Mesenchymal stem cell (in vitro differentiated cells and primary cell): ENCODE data around the gene RAB10.

Experiments used
- DNase-seq: peaks from one replicate; pipeline ENCODE4 v3.0.0-alpha.2; 2013
- H2AFZ ChIP-seq: one replicate; pipeline ENCODE4 v1.6.1; 2013; ENCODE audit warnings: low read depth, mild to moderate bottlenecking, control low read depth, inconsistent platforms, low read length, moderate library complexity
- H2AK5ac ChIP-seq: 2 replicates; pipeline ENCODE4 v1.6.1; 2013; ENCODE audit warnings: low read length, moderate library complexity, mild to moderate bottlenecking, inconsistent platforms; ENCODE audit not compliant: severe bottlenecking
- H2BK120ac ChIP-seq: one replicate; pipeline ENCODE4 v1.6.1; 2013; ENCODE audit warnings: low read depth, mild to moderate bottlenecking, inconsistent platforms, low read length, moderate library complexity
- H2BK12ac ChIP-seq, 2 experiments: one replicate each; pipeline ENCODE4 v1.6.1; 2013; ENCODE audit warnings: inconsistent platforms in 2 of 2, low read length in 2 of 2, mild to moderate bottlenecking in 2 of 2, moderate library complexity in 2 of 2, control low read depth in 1 of 2
- H2BK15ac ChIP-seq: one replicate; pipeline ENCODE4 v1.6.1; 2013; ENCODE audit warnings: mild to moderate bottlenecking, low read depth, inconsistent platforms; ENCODE audit not compliant: poor library complexity, severe bottlenecking
- H2BK5ac ChIP-seq: 2 replicates; pipeline ENCODE4 v1.6.1; 2013; ENCODE audit warnings: low read depth, mild to moderate bottlenecking, low read length, control low read depth, inconsistent platforms; ENCODE audit not compliant: poor library complexity, severe bottlenecking
- H3K14ac ChIP-seq, 2 experiments: one replicate each; pipeline ENCODE4 v1.6.1; 2013; ENCODE audit warnings: inconsistent platforms in 2 of 2, low read length in 2 of 2, control low read depth in 1 of 2, mild to moderate bottlenecking in 1 of 2, moderate library complexity in 1 of 2
- H3K18ac ChIP-seq, 2 experiments: one replicate each; pipeline ENCODE4 v1.6.1; 2013; ENCODE audit warnings: inconsistent platforms in 2 of 2, low read length in 2 of 2, control low read depth in 1 of 2, low read depth in 1 of 2, mild to moderate bottlenecking in 1 of 2
- H3K23ac ChIP-seq, 2 experiments: one replicate each; pipeline ENCODE4 v1.6.1; 2013; ENCODE audit warnings: inconsistent platforms in 2 of 2, low read length in 2 of 2, mild to moderate bottlenecking in 2 of 2, moderate library complexity in 2 of 2, control low read depth in 1 of 2
- H3K27ac ChIP-seq: 2 replicates; pipeline ENCODE4 v1.5.1; 2013; ENCODE audit warnings: mild to moderate bottlenecking, moderate library complexity, low read length, control low read depth, inconsistent platforms; ENCODE audit not compliant: poor library complexity, severe bottlenecking
- H3K27me3 ChIP-seq, 2 experiments: 2 replicates each; pipeline versions ENCODE4 v1.6.1 to v1.7.0; 2013; ENCODE audit warnings: low read length in 2 of 2, mild to moderate bottlenecking in 2 of 2, moderate library complexity in 2 of 2, control low read depth in 1 of 2, inconsistent platforms in 1 of 2; ENCODE audit not compliant: control insufficient read depth in 1 of 2, insufficient read depth in 1 of 2
- H3K36me3 ChIP-seq, 2 experiments: 2 replicates each; pipeline versions ENCODE4 v1.6.1 to v1.7.0; 2013; ENCODE audit warnings: low read length in 2 of 2, control low read depth in 1 of 2, inconsistent platforms in 1 of 2, low read depth in 1 of 2, mild to moderate bottlenecking in 1 of 2; ENCODE audit not compliant: insufficient read depth in 2 of 2, control insufficient read depth in 1 of 2
- H3K4ac ChIP-seq, 2 experiments: one replicate each; pipeline ENCODE4 v1.6.1; 2013; ENCODE audit warnings: inconsistent platforms in 2 of 2, low read length in 2 of 2, mild to moderate bottlenecking in 2 of 2, moderate library complexity in 2 of 2, control low read depth in 1 of 2, low read depth in 1 of 2
- H3K4me1 ChIP-seq: 2 replicates; pipeline ENCODE4 v1.6.1; 2013; ENCODE audit warnings: low read depth, low read length, control low read depth; ENCODE audit not compliant: control insufficient read depth, insufficient read depth
- H3K4me2 ChIP-seq: 2 replicates; pipeline ENCODE4 v1.6.1; 2013; ENCODE audit warnings: low read length, mild to moderate bottlenecking, inconsistent platforms; ENCODE audit not compliant: poor library complexity, severe bottlenecking
- H3K4me3 ChIP-seq, 2 experiments: 2 replicates each; pipeline versions ENCODE4 v1.5.1 to v1.7.0; 2013; ENCODE audit warnings: low read length in 2 of 2, mild to moderate bottlenecking in 2 of 2, control low read depth in 1 of 2, low read depth in 1 of 2; ENCODE audit not compliant: insufficient read depth in 1 of 2
- H3K79me1 ChIP-seq: replicated peaks from 2 replicates; pipeline ENCODE4 v1.6.1; 2013; ENCODE audit warnings: mild to moderate bottlenecking, control low read depth, low read length, inconsistent platforms; ENCODE audit not compliant: poor library complexity, severe bottlenecking
- H3K9ac ChIP-seq: 2 replicates; pipeline ENCODE4 v1.7.0; 2013; ENCODE audit warnings: mild to moderate bottlenecking, low read length, moderate library complexity
- H3K9me3 ChIP-seq: 2 replicates; pipeline ENCODE4 v1.7.0; 2013; ENCODE audit warnings: mild to moderate bottlenecking, low read length; ENCODE audit not compliant: control insufficient read depth
- H4K8ac ChIP-seq: one replicate; pipeline ENCODE4 v1.6.1; 2013; ENCODE audit warnings: inconsistent platforms, mild to moderate bottlenecking, low read length, moderate library complexity
- H4K91ac ChIP-seq: one replicate; pipeline ENCODE4 v1.6.1; 2013; ENCODE audit warnings: mild to moderate bottlenecking, low read length, inconsistent platforms
- WGBS: methylation state at CpG from one replicate; pipeline ENCODE4 v1.1.7; 2013; ENCODE audit warnings: mixed read lengths; 5-methylcytosine and 5-hydroxymethylcytosine counted together

Gene RAB10

GRCh38 chr2:26072925-26073768 is 39.3 kb downstream of the RAB10 start:
- H3K27me3 ChIP-seq: no peaks in the 10 kb centered on the region
- H2BK12ac ChIP-seq: no peak overlapping the region
- no peak overlapping the region for H3K14ac ChIP-seq
- no peak overlapping the region for H2AFZ ChIP-seq
- no peaks in the 10 kb centered on the region for H3K9me3 ChIP-seq
- no peak overlapping the region for H3K4me3 ChIP-seq
- DNase-seq: no peak
- H2BK120ac ChIP-seq: no peak overlapping the region
- H3K36me3 ChIP-seq: no peaks in the 10 kb centered on the region
- H3K4me1 ChIP-seq: peaks cover 10% of the 10 kb centered on the region
- no peak overlapping the region for H4K91ac ChIP-seq
- no peak overlapping the region for H3K23ac ChIP-seq
- H3K27ac ChIP-seq: no peak overlapping the region
- no peak overlapping the region for H2AK5ac ChIP-seq
- H3K4ac ChIP-seq: no peak overlapping the region
- no peak overlapping the region for H3K18ac ChIP-seq
- H4K8ac ChIP-seq: no peak overlapping the region
- no peak overlapping the region for H3K9ac ChIP-seq
- no peak overlapping the region for H2BK5ac ChIP-seq
- H3K4me2 ChIP-seq: no peak overlapping the region
- H2BK15ac ChIP-seq: no peak overlapping the region
- WGBS: 91% methylated on average over 1 of the region's 1 CpG
- H3K79me1 ChIP-seq: peaks cover 2% of the 10 kb centered on the region

- Histone ChIP-seq H2BK5ac (no peak overlapping the region), H3K4me2 (no peak overlapping the region)
Observed at GRCh38 chr2:26073830-26074229, 39.9 kb downstream of the RAB10 start.

GRCh38 chr2:26074676-26075075 is 40.8 kb downstream of the RAB10 start:
- Histone ChIP-seq H3K4me2 (no peak overlapping the region), H2BK15ac (no peak overlapping the region), H3K4me1 (peaks cover 6% of the 10 kb centered on the region), H2BK12ac (no peak overlapping the region), H3K27me3 (no peaks in the 10 kb centered on the region), H3K27ac (peak overlapping the region; percentile 60), H4K91ac (no peak overlapping the region), H2BK120ac (no peak overlapping the region), H2AFZ (no peak overlapping the region), H3K9ac (no peak overlapping the region), H3K14ac (no peak overlapping the region), H2AK5ac (no peak overlapping the region), H3K18ac (no peak overlapping the region), H3K23ac (no peak overlapping the region), H3K4me3 (no peak overlapping the region), H3K36me3 (no peaks in the 10 kb centered on the region), H2BK5ac (no peak overlapping the region), H3K79me1 (peaks cover 2% of the 10 kb centered on the region), H3K9me3 (no peaks in the 10 kb centered on the region), H4K8ac (no peak overlapping the region), H3K4ac (no peak overlapping the region)
- 100% methylated on average over 1 of the region's 8 CpGs for WGBS
- DNase-seq: no peak

More at GRCh38 chr2:26073830-26074229, 39.9 kb downstream of the RAB10 start:
- no peak for DNase-seq
- H3K9me3 ChIP-seq: no peaks in the 10 kb centered on the region
- no peak overlapping the region for H3K23ac ChIP-seq
- no peak overlapping the region for H3K27ac ChIP-seq
- no peaks in the 10 kb centered on the region for H3K36me3 ChIP-seq
- H3K4me1 ChIP-seq: peaks cover 10% of the 10 kb centered on the region
- no peak overlapping the region for H3K14ac ChIP-seq
- no peak overlapping the region for H2AFZ ChIP-seq
- H3K4me3 ChIP-seq: no peak overlapping the region
- H3K27me3 ChIP-seq: no peaks in the 10 kb centered on the region
- H2BK15ac ChIP-seq: no peak overlapping the region
- H3K18ac ChIP-seq: no peak overlapping the region
- WGBS: 94% methylated on average over 3 of the region's 3 CpGs
- H2BK12ac ChIP-seq: no peak overlapping the region
- peak overlapping the region; percentile 42 for H2AK5ac ChIP-seq
- H2BK120ac ChIP-seq: no peak overlapping the region
- H3K4ac ChIP-seq: no peak overlapping the region
- no peak overlapping the region for H4K91ac ChIP-seq
- no peak overlapping the region for H4K8ac ChIP-seq
- no peak overlapping the region for H3K9ac ChIP-seq
- H3K79me1 ChIP-seq: peaks cover 2% of the 10 kb centered on the region

GRCh38 chr2:26075173-26075572 is 41.3 kb downstream of the RAB10 start:
- H2AFZ ChIP-seq: no peak overlapping the region
- no peak overlapping the region for H2BK120ac ChIP-seq
- no peaks in the 10 kb centered on the region for H3K27me3 ChIP-seq
- no peak overlapping the region for H3K14ac ChIP-seq
- H3K4ac ChIP-seq: no peak overlapping the region
- no peak overlapping the region for H4K91ac ChIP-seq
- H3K18ac ChIP-seq: no peak overlapping the region
- no peak overlapping the region for H3K4me2 ChIP-seq
- peak overlapping the region; percentile 60 for H3K27ac ChIP-seq
- WGBS: no CpG with 5 or more reads among the region's 1 CpG
- H3K23ac ChIP-seq: no peak overlapping the region
- H2BK15ac ChIP-seq: no peak overlapping the region
- no peak for DNase-seq
- H2BK12ac ChIP-seq: no peak overlapping the region
- H3K36me3 ChIP-seq: peaks cover 0 to under 1% of the 10 kb centered on the region in 2 experiments
- peaks cover 2% of the 10 kb centered on the region for H3K79me1 ChIP-seq
- no peak overlapping the region for H2AK5ac ChIP-seq
- no peak overlapping the region for H3K9ac ChIP-seq
- no peak overlapping the region for H4K8ac ChIP-seq
- H3K4me1 ChIP-seq: peaks cover 5% of the 10 kb centered on the region
- no peak overlapping the region for H2BK5ac ChIP-seq
- no peak overlapping the region for H3K4me3 ChIP-seq
- no peaks in the 10 kb centered on the region for H3K9me3 ChIP-seq
